SK-N-MC (cell line): Measurements from ENCODE around the gene NFYB.

Experiments
- EZH2 ChIP-seq: fragments of 200-600 bp; sonication (generic); IDR thresholded peaks from one replicate; pipeline ENCODE4 v1.6.1; 2017; ENCODE audit warnings: antibody characterized with exemption
- FOXP2 ChIP-seq: optimal IDR thresholded peaks from 2 replicates; pipeline ENCODE3; 2011; ENCODE audit warnings: mild to moderate bottlenecking, moderate library complexity; ENCODE audit not compliant: insufficient read depth; ENCODE audit errors: extremely low read length, control extremely low read depth
- POLR2AphosphoS5 ChIP-seq: IDR thresholded peaks from 2 replicates; pipeline ENCODE4 v1.6.1; 2012; ENCODE audit warnings: mild to moderate bottlenecking, low read depth, low read length, borderline replicate concordance

DNA sequence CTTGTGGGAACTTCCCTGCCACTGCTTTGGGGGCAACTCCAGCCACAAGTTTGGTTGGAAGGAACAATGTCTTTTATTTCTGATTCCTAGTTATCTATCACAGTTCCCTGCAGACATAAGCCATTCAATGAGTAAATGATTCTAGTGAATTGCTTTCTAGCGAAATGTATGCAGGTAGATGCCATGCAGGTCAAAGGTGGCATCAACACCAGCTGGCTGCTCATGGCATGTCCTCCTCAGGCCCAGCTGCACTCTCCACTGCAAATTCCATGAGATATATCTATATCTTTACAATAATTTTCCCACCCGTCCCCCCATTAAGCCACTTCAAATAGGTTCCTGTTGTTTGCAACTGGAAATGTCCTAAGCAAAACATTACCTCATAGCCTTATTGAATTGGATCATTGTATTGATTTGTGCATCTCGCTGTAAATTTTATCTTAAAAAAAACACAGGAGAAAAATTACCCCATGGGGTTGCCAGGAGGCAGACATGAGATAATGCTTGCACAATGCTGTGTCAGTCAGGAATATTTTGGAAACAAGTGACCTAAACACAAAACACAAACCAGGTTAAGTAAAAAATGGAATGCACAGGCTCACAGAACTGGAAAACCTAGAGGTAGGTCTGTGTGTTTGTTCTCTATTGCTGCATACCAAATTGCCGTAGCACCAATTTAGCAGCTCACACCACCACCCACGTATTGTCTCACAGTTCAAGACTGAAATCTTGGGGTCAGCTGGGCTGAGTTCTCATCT, 44.8 kb upstream of the NFYB start:
- TF ChIP-seq POLR2AphosphoS5 (no peak), EZH2 (no peak), FOXP2 (no peak)
